ENCODE measurements around the gene RBP4.

The RBP4 gene

GRCh38 chr10:93613126-93613525, 12.1 kb upstream of the RBP4 start:
- no peak for ATAC-seq (ENCODE audit: low read depth)
- TF ChIP-seq, protein P1, sequence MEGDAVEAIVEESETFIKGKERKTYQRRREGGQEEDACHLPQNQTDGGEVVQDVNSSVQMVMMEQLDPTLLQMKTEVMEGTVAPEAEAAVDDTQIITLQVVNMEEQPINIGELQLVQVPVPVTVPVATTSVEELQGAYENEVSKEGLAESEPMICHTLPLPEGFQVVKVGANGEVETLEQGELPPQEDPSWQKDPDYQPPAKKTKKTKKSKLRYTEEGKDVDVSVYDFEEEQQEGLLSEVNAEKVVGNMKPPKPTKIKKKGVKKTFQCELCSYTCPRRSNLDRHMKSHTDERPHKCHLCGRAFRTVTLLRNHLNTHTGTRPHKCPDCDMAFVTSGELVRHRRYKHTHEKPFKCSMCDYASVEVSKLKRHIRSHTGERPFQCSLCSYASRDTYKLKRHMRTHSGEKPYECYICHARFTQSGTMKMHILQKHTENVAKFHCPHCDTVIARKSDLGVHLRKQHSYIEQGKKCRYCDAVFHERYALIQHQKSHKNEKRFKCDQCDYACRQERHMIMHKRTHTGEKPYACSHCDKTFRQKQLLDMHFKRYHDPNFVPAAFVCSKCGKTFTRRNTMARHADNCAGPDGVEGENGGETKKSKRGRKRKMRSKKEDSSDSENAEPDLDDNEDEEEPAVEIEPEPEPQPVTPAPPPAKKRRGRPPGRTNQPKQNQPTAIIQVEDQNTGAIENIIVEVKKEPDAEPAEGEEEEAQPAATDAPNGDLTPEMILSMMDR (IDR thresholded peaks at IDR 0.05; ENCODE audit: poor library complexity, severe bottlenecking): no peak
- Histone ChIP-seq H3K4me3 (ENCODE audit: severe bottlenecking) (no peak overlapping the region), H3K36me3 (ENCODE audit: low read depth) (no peaks in the 10 kb centered on the region), H3K9me3 (ENCODE audit: severe bottlenecking) (no peaks in the 10 kb centered on the region), H3K27ac (ENCODE audit: poor library complexity, severe bottlenecking) (no peak overlapping the region), H3K4me1 (ENCODE audit: insufficient read depth, poor library complexity, severe bottlenecking) (no peaks in the 10 kb centered on the region), H3K27me3 (ENCODE audit: insufficient read depth, poor library complexity, severe bottlenecking) (no peaks in the 10 kb centered on the region)
- no peak for DNase-seq (ENCODE audit: low spot score)

- Histone ChIP-seq H3K27me3 (ENCODE audit: insufficient read depth, poor library complexity, severe bottlenecking) (no peaks in the 10 kb centered on the region), H3K36me3 (ENCODE audit: low read depth) (no peaks in the 10 kb centered on the region), H3K27ac (ENCODE audit: poor library complexity, severe bottlenecking) (no peak within 1 kb of the TSS), H3K9me3 (ENCODE audit: severe bottlenecking) (no peaks in the 10 kb centered on the region), H3K4me3 (ENCODE audit: severe bottlenecking) (no peak within 1 kb of the TSS), H3K4me1 (ENCODE audit: insufficient read depth, poor library complexity, severe bottlenecking) (no peaks in the 10 kb centered on the region)
- no peak for ATAC-seq (ENCODE audit: low read depth)
- no peak for DNase-seq (ENCODE audit: low spot score)
- TF ChIP-seq, protein P1 (IDR thresholded peaks at IDR 0.05; ENCODE audit: poor library complexity, severe bottlenecking): no peak
These were observed 11.3 kb upstream of the RBP4 start, which contains the start of gene PDE6C for GRCh38 chr10:93612311-93612710. Gene PDE6C (plus strand): TSS chr10:93612537. CDS start chr10:93612726, 189 bp downstream.

DNA sequence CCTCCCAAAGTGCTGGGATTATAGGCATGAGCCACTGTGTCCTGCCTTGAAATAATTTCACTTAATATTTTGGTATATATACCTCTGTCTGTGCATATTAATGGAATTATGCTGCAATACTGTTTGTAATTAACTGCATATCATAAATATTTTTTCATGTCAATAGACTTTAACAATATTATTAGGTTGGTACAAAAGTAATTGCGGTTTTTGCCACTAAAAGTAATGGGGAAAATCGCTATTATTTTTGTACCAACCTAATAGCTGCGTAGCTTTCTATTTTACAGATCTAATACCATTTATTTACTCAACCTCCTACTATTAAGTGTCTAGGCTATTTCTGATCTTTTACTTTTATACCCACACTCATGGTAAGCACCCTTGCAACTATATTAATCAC, 7.4 kb upstream of the RBP4 start:
- Histone ChIP-seq H3K4me3 (ENCODE audit: severe bottlenecking) (no peak overlapping the region), H3K4me1 (ENCODE audit: insufficient read depth, poor library complexity, severe bottlenecking) (no peaks in the 10 kb centered on the region), H3K27ac (ENCODE audit: poor library complexity, severe bottlenecking) (no peak overlapping the region), H3K9me3 (ENCODE audit: severe bottlenecking) (no peaks in the 10 kb centered on the region), H3K36me3 (ENCODE audit: low read depth) (no peaks in the 10 kb centered on the region), H3K27me3 (ENCODE audit: insufficient read depth, poor library complexity, severe bottlenecking) (no peaks in the 10 kb centered on the region)
- no peak for DNase-seq (ENCODE audit: low spot score)
- ATAC-seq (ENCODE audit: low read depth): no peak
- TF ChIP-seq, protein P1 (IDR thresholded peaks at IDR 0.05; ENCODE audit: poor library complexity, severe bottlenecking): no peak

DNA sequence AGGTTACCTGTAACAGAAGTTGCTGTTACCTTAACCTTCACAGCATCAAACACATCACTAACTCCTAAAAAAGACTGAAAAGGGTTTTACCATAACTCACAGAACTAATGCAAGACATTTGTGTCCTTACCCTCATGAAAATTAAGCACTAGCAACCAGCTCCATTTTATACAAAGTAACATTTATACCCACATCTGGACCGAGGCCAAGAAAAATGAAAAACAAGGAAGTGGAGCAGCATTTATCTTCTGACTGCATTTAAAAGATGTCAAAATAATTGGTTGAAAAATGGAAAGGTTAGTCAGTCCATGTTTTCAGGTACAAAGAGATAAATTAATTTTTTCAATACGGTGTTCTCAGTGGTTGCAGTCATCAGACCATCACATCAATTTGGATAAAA, 3.1 kb upstream of the RBP4 start:
- H3K4me3 ChIP-seq (ENCODE audit: severe bottlenecking): no peak overlapping the region

GRCh38 chr10:93603023-93603422, 2.0 kb upstream of the RBP4 start:
- ATAC-seq (ENCODE audit: low read depth): no peak
- TF ChIP-seq, protein P1 (IDR thresholded peaks at IDR 0.05; ENCODE audit: poor library complexity, severe bottlenecking): no peak
- Histone ChIP-seq H3K27ac (ENCODE audit: poor library complexity, severe bottlenecking) (no peak overlapping the region), H3K27me3 (ENCODE audit: insufficient read depth, poor library complexity, severe bottlenecking) (peaks cover 21% of the 10 kb centered on the region), H3K9me3 (ENCODE audit: severe bottlenecking) (no peaks in the 10 kb centered on the region), H3K36me3 (ENCODE audit: low read depth) (no peaks in the 10 kb centered on the region), H3K4me3 (ENCODE audit: severe bottlenecking) (no peak overlapping the region), H3K4me1 (ENCODE audit: insufficient read depth, poor library complexity, severe bottlenecking) (no peaks in the 10 kb centered on the region)
- no peak for DNase-seq (ENCODE audit: low spot score)

More for the DNA sequence above, 3.1 kb upstream of the RBP4 start:
- H3K9me3 ChIP-seq (ENCODE audit: severe bottlenecking): no peaks in the 10 kb centered on the region
- DNase-seq (ENCODE audit: low spot score): no peak
- peaks cover 21% of the 10 kb centered on the region for H3K27me3 ChIP-seq (ENCODE audit: insufficient read depth, poor library complexity, severe bottlenecking)
- no peak overlapping the region for H3K27ac ChIP-seq (ENCODE audit: poor library complexity, severe bottlenecking)
- H3K4me1 ChIP-seq (ENCODE audit: insufficient read depth, poor library complexity, severe bottlenecking): no peaks in the 10 kb centered on the region
- no peak for ATAC-seq (ENCODE audit: low read depth)
- TF ChIP-seq, protein P1 (IDR thresholded peaks at IDR 0.05; ENCODE audit: poor library complexity, severe bottlenecking): no peak
- H3K36me3 ChIP-seq (ENCODE audit: low read depth): no peaks in the 10 kb centered on the region

All from RWPE2 (cell line).